Measurements from ENCODE around the gene HDGF.

The HDGF gene

GRCh38 chr1:156745881-156746280 is 5.6 kb downstream of the HDGF start:
- no peak for DNase-seq

GRCh38 chr1:156744786-156745419 is 6.6 kb downstream of the HDGF start:
- no peak for DNase-seq

- no peak for DNase-seq
Measured at GRCh38 chr1:156744344-156744743, 7.1 kb downstream of the HDGF start.

GRCh38 chr1:156743367-156744302 is 7.8 kb downstream of the HDGF start:
- DNase-seq: no peak

GRCh38 chr1:156742801-156743200 is 8.7 kb downstream of the HDGF start:
- no peak for DNase-seq

GRCh38 chr1:156742017-156742416 is 9.5 kb downstream of the HDGF start:
- no peak for DNase-seq

- DNase-seq: no peak
Measured at GRCh38 chr1:156741481-156741983, 9.9 kb downstream of the HDGF start.

- peak; percentile 100 for DNase-seq
Measured at GRCh38 chr1:156740741-156741480, 10.6 kb downstream of the HDGF start, which contains the start of gene MRPL24. TSS of gene MRPL24 (minus strand) at chr1:156741088. CDS start at chr1:156738704, 2,384 bp downstream.

GRCh38 chr1:156740237-156740740 is 11.2 kb downstream of the HDGF start:
- no peak for DNase-seq

GRCh38 chr1:156738916-156739315 is 12.6 kb downstream of the HDGF start:
- DNase-seq: no peak

GRCh38 chr1:156738407-156738806 is 13.1 kb downstream of the HDGF start:
- no peak for DNase-seq

- DNase-seq: no peak
Measured at GRCh38 chr1:156733989-156734584, 17.4 kb downstream of the HDGF start.

- peak; percentile 99 for DNase-seq
Measured at GRCh38 chr1:156728599-156729462, 22.6 kb downstream of the HDGF start, which contains the start of gene ISG20L2. TSS of gene ISG20L2 (minus strand) at chr1:156728766. CDS start at chr1:156727652, 1,114 bp downstream.

GRCh38 chr1:156727926-156728598 is 23.4 kb downstream of the HDGF start, which contains the start of gene METTL25B:
TSS of gene METTL25B (plus strand) at chr1:156728469. CDS start at chr1:156729105, 636 bp downstream.
- peak; percentile 75 for DNase-seq

- DNase-seq: no peak
Measured at GRCh38 chr1:156727492-156727891, 24.0 kb downstream of the HDGF start.

- peak; percentile 72 for DNase-seq
Measured at GRCh38 chr1:156726549-156727226, 24.8 kb downstream of the HDGF start.

GRCh38 chr1:156725683-156726280 is 25.7 kb downstream of the HDGF start:
- peak; percentile 86 for DNase-seq

GRCh38 chr1:156721535-156721934 is 29.9 kb downstream of the HDGF start:
- DNase-seq: no peak

- DNase-seq: no peak
Measured at GRCh38 chr1:156721131-156721530, 30.3 kb downstream of the HDGF start.

- no peak for DNase-seq
Measured at GRCh38 chr1:156717351-156717750, 34.1 kb downstream of the HDGF start.
